Measurements from ENCODE around the gene RRN3.
"Not testable (repeated sequence)": the region's sequence is repeated elsewhere in the genome, so short reads cannot be mapped to it uniquely, and the experiment has no call there.

RRN3 gene

DNA sequence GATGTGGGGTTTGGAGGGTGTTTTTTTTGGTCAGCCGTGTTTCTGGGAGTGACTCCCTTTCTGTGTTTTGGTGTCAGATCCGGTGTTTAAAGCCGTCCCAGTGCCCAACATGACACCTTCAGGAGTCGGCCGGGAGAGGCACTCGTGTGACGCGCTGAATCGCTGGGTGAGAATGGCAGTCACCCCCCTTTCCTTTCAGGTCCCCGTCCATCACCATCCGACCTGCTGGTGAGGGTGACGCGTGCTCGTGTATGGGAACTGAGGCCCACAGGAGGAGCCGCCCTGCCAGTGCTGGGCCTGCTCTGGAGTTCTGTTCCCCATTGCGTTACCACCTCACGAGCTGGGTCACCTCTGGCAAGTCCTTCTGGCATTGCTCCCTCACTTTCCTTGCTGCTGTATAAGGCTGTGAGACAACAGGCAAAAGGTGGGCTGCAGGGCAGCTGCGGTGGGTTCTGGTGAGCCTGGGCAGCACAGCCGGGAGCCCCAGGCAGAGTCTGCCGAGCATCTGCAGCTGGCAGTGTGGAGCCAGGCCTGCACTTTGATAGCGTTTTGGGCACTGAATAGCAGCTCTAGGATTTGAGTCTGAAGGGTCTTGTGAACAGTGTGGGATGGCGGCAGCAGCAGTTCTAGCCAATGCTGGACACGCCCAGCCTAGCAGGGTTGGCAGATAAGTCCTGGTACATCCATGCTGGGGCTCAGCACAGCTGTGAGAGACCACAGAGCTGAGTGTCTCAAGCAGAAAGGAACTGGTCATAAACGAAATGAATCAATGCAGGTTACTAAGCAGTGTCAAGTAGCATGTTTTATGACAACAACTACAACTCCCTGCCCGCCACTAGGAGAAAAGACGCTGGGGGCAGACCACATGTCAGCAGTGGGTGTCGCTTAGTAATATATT lies 65.0 kb downstream of the RRN3 start:
- H3K4me1 Mint-ChIP-seq (ENCODE audit: low read depth): peaks cover 14% of the 10 kb centered on the region
- H3K4me3 Mint-ChIP-seq; H3K27ac Mint-ChIP-seq; H3K27me3 Mint-ChIP-seq; H3K36me3 Mint-ChIP-seq; H3K9me3 Mint-ChIP-seq (ENCODE audit: low read depth): not testable (repeated sequence)

DNA sequence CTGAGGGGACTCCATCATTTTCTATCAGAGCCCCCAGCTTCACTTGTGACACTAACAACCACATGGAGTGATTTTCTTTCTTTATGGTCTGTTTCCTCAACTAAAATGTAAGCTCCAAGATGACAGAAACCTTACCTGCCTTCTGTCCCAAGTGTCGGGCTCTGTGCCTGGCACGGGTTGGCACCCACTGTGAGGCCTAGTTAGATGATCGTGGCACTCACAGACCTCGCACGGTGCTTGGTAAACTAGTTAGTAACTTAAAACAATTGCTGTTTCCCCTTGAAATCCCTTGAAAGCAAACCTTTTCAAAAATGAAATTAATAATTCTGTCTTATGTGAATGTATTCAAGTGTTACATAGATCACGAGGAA lies 65.7 kb downstream of the RRN3 start:
- H3K36me3 Mint-ChIP-seq; H3K27me3 Mint-ChIP-seq; H3K4me3 Mint-ChIP-seq; H3K27ac Mint-ChIP-seq; H3K9me3 Mint-ChIP-seq (ENCODE audit: low read depth): not testable (repeated sequence)
- H3K4me1 Mint-ChIP-seq (ENCODE audit: low read depth): peaks cover 14% of the 10 kb centered on the region

DNA sequence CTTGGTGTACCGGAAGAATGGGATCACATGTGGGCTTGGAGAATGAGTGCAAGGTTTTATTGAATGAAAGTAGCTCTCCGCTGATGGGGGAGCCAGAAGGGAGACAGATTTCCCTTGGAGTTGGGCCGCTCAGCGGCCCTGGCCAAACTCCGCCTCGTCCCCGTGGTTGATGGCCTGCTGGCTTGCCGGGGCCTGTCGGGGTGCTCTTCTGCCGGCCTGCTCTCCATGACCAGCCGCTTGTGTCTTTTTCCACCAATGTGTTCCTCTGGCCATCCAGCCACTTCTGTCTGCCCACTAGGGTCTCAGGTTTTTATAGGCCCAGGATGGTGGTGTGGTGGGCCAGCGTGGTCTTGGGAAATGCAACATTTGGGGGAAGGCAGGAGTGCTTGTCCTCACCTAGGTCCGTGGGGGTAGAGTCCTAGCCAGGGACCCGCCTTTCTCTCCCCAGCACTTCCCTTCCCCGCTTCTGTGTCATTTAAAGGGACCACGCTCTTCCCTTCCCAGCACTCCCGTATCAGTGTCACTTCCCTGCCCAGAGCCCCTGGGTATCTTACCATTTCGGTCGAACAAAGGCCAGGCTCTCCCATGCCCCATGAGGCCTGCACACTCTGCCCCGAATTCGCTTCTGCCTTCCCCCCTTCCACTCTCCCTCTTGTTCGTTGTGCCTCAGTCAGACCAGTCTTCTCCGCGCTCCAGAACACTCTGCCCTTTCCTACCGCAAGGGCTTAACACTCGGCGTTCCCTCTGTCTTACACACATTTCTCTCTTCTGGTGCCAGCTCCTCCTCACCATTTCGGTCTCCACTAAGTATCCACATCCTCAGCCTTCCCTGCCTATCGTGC lies 66.3 kb downstream of the RRN3 start:
- not testable (repeated sequence) for H3K36me3 Mint-ChIP-seq; H3K9me3 Mint-ChIP-seq (ENCODE audit: low read depth); H3K4me3 Mint-ChIP-seq; H3K27me3 Mint-ChIP-seq; H3K27ac Mint-ChIP-seq
- peaks cover 14% of the 10 kb centered on the region for H3K4me1 Mint-ChIP-seq (ENCODE audit: low read depth)

- not testable (repeated sequence) for H3K27ac Mint-ChIP-seq; H3K9me3 Mint-ChIP-seq (ENCODE audit: low read depth); H3K36me3 Mint-ChIP-seq; H3K4me3 Mint-ChIP-seq; H3K27me3 Mint-ChIP-seq
- peaks cover 15% of the 10 kb centered on the region for H3K4me1 Mint-ChIP-seq (ENCODE audit: low read depth)
Measured at GRCh38 chr16:15027051-15027450, 67.0 kb downstream of the RRN3 start.

- not testable (repeated sequence) for H3K4me1 Mint-ChIP-seq (ENCODE audit: low read depth); H3K27me3 Mint-ChIP-seq; H3K36me3 Mint-ChIP-seq; H3K27ac Mint-ChIP-seq; H3K9me3 Mint-ChIP-seq (ENCODE audit: low read depth); H3K4me3 Mint-ChIP-seq
Measured at GRCh38 chr16:15025234-15025951, 68.7 kb downstream of the RRN3 start.

GRCh38 chr16:15024858-15025199 lies 69.2 kb downstream of the RRN3 start:
- H3K4me1 Mint-ChIP-seq (ENCODE audit: low read depth); H3K36me3 Mint-ChIP-seq; H3K9me3 Mint-ChIP-seq (ENCODE audit: low read depth); H3K27me3 Mint-ChIP-seq; H3K4me3 Mint-ChIP-seq; H3K27ac Mint-ChIP-seq: not testable (repeated sequence)

- not testable (repeated sequence) for H3K27ac Mint-ChIP-seq, H3K36me3 Mint-ChIP-seq
Measured at GRCh38 chr16:15023381-15024077, 70.5 kb downstream of the RRN3 start.

GRCh38 chr16:15022194-15022593 lies 71.9 kb downstream of the RRN3 start:
- peak overlapping the region; percentile 12 for H3K27ac Mint-ChIP-seq
- not testable (repeated sequence) for H3K27me3 Mint-ChIP-seq; H3K4me1 Mint-ChIP-seq (ENCODE audit: low read depth); H3K4me3 Mint-ChIP-seq; H3K36me3 Mint-ChIP-seq; H3K9me3 Mint-ChIP-seq (ENCODE audit: low read depth)

More at GRCh38 chr16:15023381-15024077, 70.5 kb downstream of the RRN3 start:
- H3K4me1 Mint-ChIP-seq (ENCODE audit: low read depth); H3K4me3 Mint-ChIP-seq; H3K9me3 Mint-ChIP-seq (ENCODE audit: low read depth); H3K27me3 Mint-ChIP-seq: not testable (repeated sequence)

DNA sequence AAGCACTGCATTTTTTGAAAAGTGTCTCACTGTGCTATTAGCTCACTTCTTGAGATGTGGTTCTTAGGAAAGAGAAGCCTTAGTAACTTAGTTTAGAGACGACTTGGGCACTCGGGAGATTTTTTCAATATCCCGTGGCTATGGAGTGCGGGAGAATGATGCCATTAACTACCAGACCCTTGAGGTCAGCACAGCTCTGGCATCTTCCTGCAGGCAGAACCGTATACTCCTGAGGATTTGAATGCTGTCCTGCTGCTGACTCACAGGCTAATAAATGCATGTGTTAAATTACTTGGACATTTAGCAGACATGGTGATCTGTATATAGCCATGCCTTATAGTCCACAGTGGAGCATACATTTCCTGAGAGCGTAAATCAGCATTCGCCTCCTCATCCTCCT lies 72.6 kb downstream of the RRN3 start:
- not testable (repeated sequence) for H3K27ac Mint-ChIP-seq; H3K9me3 Mint-ChIP-seq (ENCODE audit: low read depth); H3K36me3 Mint-ChIP-seq; H3K27me3 Mint-ChIP-seq; H3K4me3 Mint-ChIP-seq
- peaks cover 11% of the 10 kb centered on the region for H3K4me1 Mint-ChIP-seq (ENCODE audit: low read depth)

GRCh38 chr16:15016951-15017580 lies 77.0 kb downstream of the RRN3 start:
- not testable (repeated sequence) for H3K36me3 Mint-ChIP-seq; H3K4me3 Mint-ChIP-seq; H3K9me3 Mint-ChIP-seq (ENCODE audit: low read depth); H3K27me3 Mint-ChIP-seq
- Mint-ChIP-seq H3K4me1 (ENCODE audit: low read depth) (peaks cover 28% of the 10 kb centered on the region), H3K27ac (peak overlapping the region; percentile 78)

DNA sequence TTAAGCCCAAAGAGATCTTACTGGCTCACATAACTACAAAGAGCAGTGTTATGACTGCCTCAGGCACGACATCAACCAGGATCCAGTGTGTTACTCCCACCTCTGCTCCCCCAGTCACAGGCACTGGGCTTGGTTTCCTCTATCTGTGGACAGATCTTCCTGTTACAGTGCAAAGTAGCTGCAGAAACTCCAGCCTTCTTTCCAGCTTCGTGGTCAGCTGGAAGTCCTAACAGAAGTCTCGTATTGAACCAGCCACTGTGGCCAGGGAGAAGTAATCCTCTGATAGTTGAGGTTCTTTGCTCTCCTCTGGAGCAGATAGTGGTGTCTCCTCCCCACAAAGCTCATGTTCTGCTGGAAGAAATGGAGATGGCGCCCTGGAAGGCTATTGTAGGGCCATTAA lies 77.7 kb downstream of the RRN3 start:
- H3K27me3 Mint-ChIP-seq; H3K36me3 Mint-ChIP-seq; H3K9me3 Mint-ChIP-seq (ENCODE audit: low read depth); H3K4me3 Mint-ChIP-seq: not testable (repeated sequence)
- H3K4me1 Mint-ChIP-seq (ENCODE audit: low read depth): peaks cover 26% of the 10 kb centered on the region
- peak overlapping the region; percentile 61 for H3K27ac Mint-ChIP-seq

GRCh38 chr16:15015671-15016070 lies 78.4 kb downstream of the RRN3 start:
- H3K27me3 Mint-ChIP-seq; H3K36me3 Mint-ChIP-seq; H3K27ac Mint-ChIP-seq; H3K9me3 Mint-ChIP-seq (ENCODE audit: low read depth); H3K4me3 Mint-ChIP-seq: not testable (repeated sequence)
- H3K4me1 Mint-ChIP-seq (ENCODE audit: low read depth): peaks cover 29% of the 10 kb centered on the region

DNA sequence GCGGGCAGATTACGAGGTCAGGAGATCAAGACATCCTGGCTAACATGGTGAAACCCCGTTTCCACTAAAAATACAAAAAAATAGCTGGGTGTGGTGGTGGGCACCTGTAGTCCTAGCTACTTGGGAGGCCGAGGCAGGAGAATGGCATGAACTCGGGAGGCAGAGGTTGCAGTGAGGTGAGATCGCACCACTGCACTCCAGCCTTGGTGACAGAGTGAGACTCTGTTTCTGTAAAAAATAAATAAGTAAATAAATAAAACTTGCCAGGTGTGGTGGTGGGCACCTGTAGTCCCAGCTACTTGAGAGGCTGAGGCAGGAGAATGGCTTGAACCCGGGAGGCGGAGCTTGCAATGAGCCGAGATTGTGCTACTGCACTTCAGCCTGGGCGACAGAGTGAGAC lies 81.1 kb downstream of the RRN3 start:
- Mint-ChIP-seq H3K4me1 (ENCODE audit: low read depth) (peaks cover 29% of the 10 kb centered on the region), H3K36me3 (peaks cover 14% of the 10 kb centered on the region)
- not testable (repeated sequence) for H3K4me3 Mint-ChIP-seq; H3K27ac Mint-ChIP-seq; H3K27me3 Mint-ChIP-seq; H3K9me3 Mint-ChIP-seq (ENCODE audit: low read depth)
